Testis (tissue), 3 donors: ENCODE results near the gene CLNS1A. TPM values are rescaled to one million over a fixed set of nuclear protein-coding genes. Genes with fewer than 3 reads are reported as not detected.

ENCODE experiments used
- DNase-seq: peaks from one replicate; pipeline ENCODE4 v3.0.0-alpha.2; 2019
- H3K27ac ChIP-seq, 2 donors: fragments of 200-600 bp; sonication (generic); one replicate each; pipeline ENCODE4 v1.5.1; 2019
- H3K27me3 ChIP-seq: fragments of 200-600 bp; sonication (generic); one replicate; pipeline ENCODE4 v1.5.1; 2019
- H3K36me3 ChIP-seq: fragments of 200-600 bp; sonication (generic); one replicate; pipeline ENCODE4 v1.5.1; 2017; ENCODE audit warnings: low read depth; ENCODE audit errors: missing control alignments
- H3K4me1 ChIP-seq: fragments of 200-600 bp; sonication (generic); one replicate; pipeline ENCODE4 v1.5.1; 2019
- H3K4me3 ChIP-seq, 2 donors: fragments of 200-600 bp; sonication (generic); one replicate each; pipeline ENCODE4 v1.5.1; 2017 to 2019
- H3K9me3 ChIP-seq: fragments of 200-600 bp; sonication (generic); one replicate; pipeline ENCODE4 v1.5.1; 2017
- CTCF ChIP-seq, 3 experiments: fragments of 450-650 bp in 2 of 3; fragments of 200-600 bp in 1 of 3; sonication (generic) in 1 of 3; IDR thresholded peaks; one replicate each; pipeline ENCODE4 v1.5.1; 2016 to 2019; ENCODE audit warnings: antibody characterized with exemption in 3 of 3, mild to moderate bottlenecking in 2 of 3, moderate library complexity in 1 of 3
- POLR2A ChIP-seq: fragments of 450-650 bp; IDR thresholded peaks from one replicate; pipeline ENCODE4 v1.6.1; 2017; ENCODE audit warnings: antibody characterized with exemption, mild to moderate bottlenecking, moderate library complexity
- WGBS, 2 donors: methylation state at CpG; one replicate each; pipeline ENCODE4 v1.1.5; 2018; 5-methylcytosine and 5-hydroxymethylcytosine counted together
- intact Hi-C: fragments of 100-400 bp; cut with DNase I; formaldehyde crosslinking; loops from one replicate; pipeline ENCODE4 v1.15.1; 2023; ENCODE audit warnings: low total_unique reads
- polyA plus RNA-seq: library from polyadenylated mRNA; stranded (reverse); fragments of 350-450 nt; fragmentation: Illumina TruSeq; extraction: RNeasy Lipid Tissue Mini Kit (QIAGEN cat#74804); gene quantifications from one replicate; pipeline ENCODE4 v1.2.3, GENCODE V29; 2014; ENCODE audit warnings: low read depth, low replicate concordance; ENCODE audit not compliant: insufficient read depth
- total RNA-seq, 2 donors: library from RNA; depleted of rRNA; stranded (reverse); fragments of >200 nt; gene quantifications; one replicate each; pipeline ENCODE4 v1.2.3, GENCODE V29; 2016

The CLNS1A gene
- total and polyA plus RNA-seq, 3 donors from 2014 or later: 42.6 to 101 (median 92.6) TPM

- TF ChIP-seq CTCF (IDR thresholded peaks at IDR 0.05) (no peak), POLR2A (no peak)
- no peak for DNase-seq
Observed at GRCh38 chr11:77630157-77630710, 7.4 kb downstream of the CLNS1A start.

GRCh38 chr11:77619576-77620198 is 17.9 kb downstream of the CLNS1A start:
- no peaks in the 10 kb centered on the region for H3K36me3 ChIP-seq
- H3K4me3 ChIP-seq: no peak overlapping the region
- H3K4me1 ChIP-seq: no peaks in the 10 kb centered on the region
- no peak overlapping the region for H3K27ac ChIP-seq
- H3K9me3 ChIP-seq: no peaks in the 10 kb centered on the region
- intact Hi-C loops: loop anchor here (10.0 kb wide), 1 partner anchor 425 kb away; no protein-coding TSS in a partner anchor
- 88 to 93% methylated on average over 3 of the region's 3 CpGs for WGBS, 2 donors
- H3K27me3 ChIP-seq: no peaks in the 10 kb centered on the region
- DNase-seq: no peak
- TF ChIP-seq CTCF (IDR thresholded peaks at IDR 0.05) (peak; percentile 57 to 74 (median 69)), POLR2A (no peak)

More at GRCh38 chr11:77630157-77630710, 7.4 kb downstream of the CLNS1A start:
- no peaks in the 10 kb centered on the region for H3K4me1 ChIP-seq
- H3K27ac ChIP-seq: no peak overlapping the region
- intact Hi-C loops: no loop called here
- no peaks in the 10 kb centered on the region for H3K36me3 ChIP-seq
- 75 to 76% methylated on average over 4 of the region's 4 CpGs for WGBS, 2 donors
- H3K4me3 ChIP-seq: no peak overlapping the region
- H3K27me3 ChIP-seq: no peaks in the 10 kb centered on the region
- H3K9me3 ChIP-seq: no peaks in the 10 kb centered on the region

GRCh38 chr11:77617892-77618291 is 19.7 kb downstream of the CLNS1A start:
- no peaks in the 10 kb centered on the region for H3K4me1 ChIP-seq
- DNase-seq: no peak
- no peak for TF ChIP-seq POLR2A
- no peak for TF ChIP-seq CTCF (IDR thresholded peaks at IDR 0.05)
- no peaks in the 10 kb centered on the region for H3K9me3 ChIP-seq
- H3K36me3 ChIP-seq: no peaks in the 10 kb centered on the region
- intact Hi-C loops: loop anchor here (10.0 kb wide), 1 partner anchor 423 kb away; no protein-coding TSS in a partner anchor
- H3K27me3 ChIP-seq: no peaks in the 10 kb centered on the region
- H3K4me3 ChIP-seq: no peak overlapping the region
- WGBS, 2 donors: 49 to 57% methylated on average over 3 of the region's 3 CpGs
- H3K27ac ChIP-seq: peak overlapping the region in 1 of 2 donors; percentile 12

- Histone ChIP-seq H3K4me3 (no peak overlapping the region), H3K4me1 (no peaks in the 10 kb centered on the region), H3K27ac (no peak overlapping the region), H3K9me3 (no peaks in the 10 kb centered on the region), H3K36me3 (no peaks in the 10 kb centered on the region), H3K27me3 (no peaks in the 10 kb centered on the region)
- no peak for DNase-seq
- intact Hi-C loops: loop anchor here (10.0 kb wide), 1 partner anchor 417 kb away; no protein-coding TSS in a partner anchor
- TF ChIP-seq POLR2A (no peak), CTCF (IDR thresholded peaks at IDR 0.05) (no peak)
Observed at GRCh38 chr11:77611921-77612320, 25.7 kb downstream of the CLNS1A start.

- no peaks in the 10 kb centered on the region for H3K9me3 ChIP-seq
- WGBS, 2 donors: 60 to 77% methylated on average over 1 of the region's 1 CpG
- no peak overlapping the region for H3K27ac ChIP-seq
- H3K4me1 ChIP-seq: no peaks in the 10 kb centered on the region
- no peaks in the 10 kb centered on the region for H3K27me3 ChIP-seq
- TF ChIP-seq POLR2A (no peak), CTCF (IDR thresholded peaks at IDR 0.05) (no peak)
- H3K36me3 ChIP-seq: no peaks in the 10 kb centered on the region
- H3K4me3 ChIP-seq: no peak overlapping the region
- intact Hi-C loops: no loop called here
- DNase-seq: no peak
Observed at GRCh38 chr11:77609234-77609633, 28.4 kb downstream of the CLNS1A start.
